Testis (tissue), 3 donors: ENCODE measurements around the gene TSC22D2. TPM values are rescaled to one million over a fixed set of nuclear protein-coding genes. Genes with fewer than 3 reads are reported as not detected.

ENCODE experiments used
- DNase-seq: peaks from one replicate; pipeline ENCODE4 v3.0.0-alpha.2; 2019
- H3K27ac ChIP-seq, 2 donors: fragments of 200-600 bp; sonication (generic); one replicate each; pipeline ENCODE4 v1.5.1; 2019
- H3K27me3 ChIP-seq: fragments of 200-600 bp; sonication (generic); one replicate; pipeline ENCODE4 v1.5.1; 2019
- H3K36me3 ChIP-seq: fragments of 200-600 bp; sonication (generic); one replicate; pipeline ENCODE4 v1.5.1; 2017; ENCODE audit warnings: low read depth; ENCODE audit errors: missing control alignments
- H3K4me1 ChIP-seq: fragments of 200-600 bp; sonication (generic); one replicate; pipeline ENCODE4 v1.5.1; 2019
- H3K4me3 ChIP-seq, 2 donors: fragments of 200-600 bp; sonication (generic); one replicate each; pipeline ENCODE4 v1.5.1; 2017 to 2019
- H3K9me3 ChIP-seq: fragments of 200-600 bp; sonication (generic); one replicate; pipeline ENCODE4 v1.5.1; 2017
- POLR2A ChIP-seq: fragments of 450-650 bp; IDR thresholded peaks from one replicate; pipeline ENCODE4 v1.6.1; 2017; ENCODE audit warnings: antibody characterized with exemption, mild to moderate bottlenecking, moderate library complexity
- WGBS, 2 donors: methylation state at CpG; one replicate each; pipeline ENCODE4 v1.1.5; 2018; 5-methylcytosine and 5-hydroxymethylcytosine counted together
- intact Hi-C: fragments of 100-400 bp; cut with DNase I; formaldehyde crosslinking; loops from one replicate; pipeline ENCODE4 v1.15.1; 2023; ENCODE audit warnings: low total_unique reads
- polyA plus RNA-seq: library from polyadenylated mRNA; stranded (reverse); fragments of 350-450 nt; fragmentation: Illumina TruSeq; extraction: RNeasy Lipid Tissue Mini Kit (QIAGEN cat#74804); gene quantifications from one replicate; pipeline ENCODE4 v1.2.3, GENCODE V29; 2014; ENCODE audit warnings: low read depth, low replicate concordance; ENCODE audit not compliant: insufficient read depth
- total RNA-seq, 2 donors: library from RNA; depleted of rRNA; stranded (reverse); fragments of >200 nt; gene quantifications; one replicate each; pipeline ENCODE4 v1.2.3, GENCODE V29; 2016
- TF ChIP-seq, protein P1 (sequence below), 3 experiments: fragments of 450-650 bp in 2 of 3; fragments of 200-600 bp in 1 of 3; sonication (generic) in 1 of 3; IDR thresholded peaks; one replicate each; pipeline ENCODE4 v1.5.1; 2016 to 2019; ENCODE audit warnings: antibody characterized with exemption in 3 of 3, mild to moderate bottlenecking in 2 of 3, moderate library complexity in 1 of 3

Gene TSC22D2
- total and polyA plus RNA-seq, 3 donors from 2014 or later, result 37.7 to 47.0 (median 43.7) TPM

DNA sequence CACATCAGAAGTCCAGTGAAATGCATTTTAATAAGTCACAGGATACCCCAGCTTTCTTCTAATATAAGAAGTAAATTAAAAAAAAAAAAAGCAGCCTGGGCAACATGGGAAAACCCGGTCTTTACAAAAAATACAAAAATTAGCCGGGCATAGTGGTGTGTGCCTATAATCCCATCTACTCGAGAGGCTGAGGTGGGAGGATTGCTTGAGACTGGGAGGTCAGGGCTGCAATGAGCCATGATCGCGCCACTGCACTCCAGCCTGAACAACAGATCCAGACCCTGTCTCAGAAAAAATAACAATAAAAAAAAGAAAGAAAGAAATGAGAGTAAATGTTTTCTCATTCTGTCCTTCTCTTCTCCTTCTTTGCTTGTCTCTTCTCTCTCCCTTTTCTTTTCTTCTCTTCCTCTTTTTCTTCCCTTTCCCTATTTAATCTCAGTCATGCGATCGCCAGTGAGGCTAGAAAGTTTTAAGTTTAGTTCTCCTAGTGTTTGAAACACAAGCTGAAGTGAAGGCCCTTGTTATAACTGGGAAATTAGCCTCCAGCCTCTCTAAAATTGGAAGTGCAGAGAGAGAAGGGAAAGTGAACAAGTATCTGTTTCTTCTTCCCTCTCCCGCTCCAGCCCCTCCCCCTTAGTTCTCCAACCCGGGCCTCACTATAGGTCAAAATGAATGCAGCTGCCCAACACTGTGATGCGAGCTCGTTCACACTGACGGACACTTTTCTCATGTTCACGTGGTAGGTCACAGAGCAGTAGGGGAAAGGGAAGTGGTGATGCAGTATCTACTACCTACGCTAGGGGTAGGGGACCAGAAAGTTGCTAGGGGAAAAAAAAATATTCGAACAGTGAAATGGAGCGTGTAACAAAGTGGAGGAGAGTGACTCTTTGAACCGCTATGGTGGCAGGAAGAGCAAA, 23.5 kb upstream of the TSC22D2 start:
- intact Hi-C loops, result no loop called here
- H3K27ac ChIP-seq, result no peak overlapping the region
- H3K4me3 ChIP-seq, result no peak overlapping the region
- 50 to 56% methylated on average over 17 of the region's 17 CpGs for WGBS, 2 donors
- no peaks in the 10 kb centered on the region for H3K27me3 ChIP-seq
- peak; percentile 46 for DNase-seq
- no peaks in the 10 kb centered on the region for H3K9me3 ChIP-seq
- TF ChIP-seq, protein P1, sequence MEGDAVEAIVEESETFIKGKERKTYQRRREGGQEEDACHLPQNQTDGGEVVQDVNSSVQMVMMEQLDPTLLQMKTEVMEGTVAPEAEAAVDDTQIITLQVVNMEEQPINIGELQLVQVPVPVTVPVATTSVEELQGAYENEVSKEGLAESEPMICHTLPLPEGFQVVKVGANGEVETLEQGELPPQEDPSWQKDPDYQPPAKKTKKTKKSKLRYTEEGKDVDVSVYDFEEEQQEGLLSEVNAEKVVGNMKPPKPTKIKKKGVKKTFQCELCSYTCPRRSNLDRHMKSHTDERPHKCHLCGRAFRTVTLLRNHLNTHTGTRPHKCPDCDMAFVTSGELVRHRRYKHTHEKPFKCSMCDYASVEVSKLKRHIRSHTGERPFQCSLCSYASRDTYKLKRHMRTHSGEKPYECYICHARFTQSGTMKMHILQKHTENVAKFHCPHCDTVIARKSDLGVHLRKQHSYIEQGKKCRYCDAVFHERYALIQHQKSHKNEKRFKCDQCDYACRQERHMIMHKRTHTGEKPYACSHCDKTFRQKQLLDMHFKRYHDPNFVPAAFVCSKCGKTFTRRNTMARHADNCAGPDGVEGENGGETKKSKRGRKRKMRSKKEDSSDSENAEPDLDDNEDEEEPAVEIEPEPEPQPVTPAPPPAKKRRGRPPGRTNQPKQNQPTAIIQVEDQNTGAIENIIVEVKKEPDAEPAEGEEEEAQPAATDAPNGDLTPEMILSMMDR (IDR thresholded peaks at IDR 0.05), result no peak
- TF ChIP-seq POLR2A, result no peak
- H3K36me3 ChIP-seq, result no peaks in the 10 kb centered on the region
- no peaks in the 10 kb centered on the region for H3K4me1 ChIP-seq

DNA sequence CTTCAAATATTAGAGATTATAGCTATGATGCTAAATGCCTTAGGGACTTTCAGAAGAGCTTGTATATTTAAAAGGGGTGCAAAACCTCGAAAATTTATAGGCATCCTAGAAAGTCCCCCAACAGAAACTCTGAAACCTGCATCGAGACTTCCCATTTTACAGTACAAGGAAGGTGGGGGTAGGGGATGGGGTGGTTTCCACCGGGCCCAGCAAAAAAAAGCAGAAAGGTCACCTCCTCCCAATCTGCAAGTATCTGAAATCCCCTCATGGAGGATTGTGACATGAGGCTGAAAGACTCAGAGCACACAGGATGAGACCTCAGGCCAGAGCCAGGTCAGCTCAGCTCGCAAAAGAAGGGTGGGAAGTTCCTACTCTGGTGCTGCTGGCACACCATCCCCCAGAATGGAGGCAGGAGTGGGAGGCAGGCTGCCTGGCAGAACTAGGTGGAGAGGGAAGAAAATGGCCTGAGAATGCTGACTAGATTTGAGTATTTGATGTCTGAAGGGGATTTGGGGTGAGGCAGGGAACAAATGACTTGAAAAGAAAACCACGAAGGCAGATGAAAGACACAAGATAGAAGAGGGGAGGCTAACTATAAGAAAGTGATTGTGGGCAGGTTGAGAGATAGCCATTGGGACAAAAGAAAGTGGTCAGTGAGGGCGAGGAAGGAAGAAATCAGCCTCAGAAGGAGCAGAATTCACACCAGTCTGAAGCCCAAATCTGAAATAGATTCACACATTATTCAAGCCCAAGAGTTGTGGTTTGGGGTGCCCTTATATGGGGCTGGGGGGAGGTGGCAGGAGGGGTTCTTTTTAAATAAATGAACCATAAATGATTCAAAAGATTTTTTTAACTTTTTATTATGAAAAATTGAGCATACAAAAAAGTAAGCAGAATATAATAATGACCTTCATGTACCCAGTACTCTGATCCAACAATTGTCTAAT, 22.5 kb upstream of the TSC22D2 start:
- no peak overlapping the region for H3K4me3 ChIP-seq
- H3K27ac ChIP-seq, result no peak overlapping the region
- H3K27me3 ChIP-seq, result no peaks in the 10 kb centered on the region
- no peaks in the 10 kb centered on the region for H3K9me3 ChIP-seq
- no peaks in the 10 kb centered on the region for H3K4me1 ChIP-seq
- no peaks in the 10 kb centered on the region for H3K36me3 ChIP-seq
- 75 to 78% methylated on average over 6 of the region's 6 CpGs for WGBS, 2 donors
- TF ChIP-seq POLR2A, result no peak
- TF ChIP-seq, protein P1 (IDR thresholded peaks at IDR 0.05), result no peak
- DNase-seq, result no peak
- intact Hi-C loops, result no loop called here

DNA sequence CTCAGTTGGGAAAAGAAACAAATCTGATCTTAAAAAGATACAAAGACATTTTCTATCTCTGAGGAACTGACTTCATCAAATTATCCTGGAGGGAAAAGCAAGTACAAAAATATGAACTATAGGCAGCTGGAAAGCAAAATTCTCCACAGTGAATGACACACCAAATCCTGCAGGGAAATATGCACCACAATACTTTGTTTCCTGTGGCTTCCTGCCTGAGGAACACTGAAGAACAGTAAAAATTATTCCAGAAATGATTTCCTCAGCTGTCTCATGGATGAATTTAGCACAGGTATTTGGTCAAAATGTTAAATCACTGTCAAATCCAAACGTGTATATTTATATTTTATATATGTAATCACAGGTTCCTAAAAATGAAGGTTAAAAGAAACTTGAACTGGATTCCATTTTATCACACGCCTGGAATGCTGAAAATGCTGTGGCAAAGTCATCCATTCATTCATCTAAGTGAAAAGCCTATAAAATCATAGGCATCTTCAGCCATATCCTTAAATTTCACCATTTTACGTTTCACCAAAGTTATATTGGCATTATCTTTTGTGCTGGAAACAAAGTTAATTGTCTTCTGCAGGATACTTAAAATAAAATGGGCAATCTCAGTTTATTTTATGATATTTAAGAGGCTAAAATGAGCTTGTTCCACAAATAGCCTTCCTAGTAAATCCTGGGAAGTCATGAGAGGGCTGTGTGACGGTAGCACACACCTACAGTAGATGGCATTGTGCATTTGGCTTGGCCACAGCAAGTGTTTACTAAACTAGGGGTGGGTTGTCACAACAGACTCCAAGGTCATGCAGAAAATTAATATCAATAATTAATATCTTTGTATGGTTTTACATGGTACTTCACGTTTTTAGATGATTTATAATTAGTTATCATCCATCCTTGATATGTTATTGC, 19.3 kb upstream of the TSC22D2 start:
- intact Hi-C loops, result no loop called here
- no peak for DNase-seq
- no peaks in the 10 kb centered on the region for H3K36me3 ChIP-seq
- TF ChIP-seq POLR2A, result no peak
- TF ChIP-seq, protein P1 (IDR thresholded peaks at IDR 0.05), result no peak
- no peak overlapping the region for H3K4me3 ChIP-seq
- H3K4me1 ChIP-seq, result no peaks in the 10 kb centered on the region
- H3K27me3 ChIP-seq, result no peaks in the 10 kb centered on the region
- no peak overlapping the region for H3K27ac ChIP-seq
- WGBS, 2 donors, result 81 to 86% methylated on average over 5 of the region's 5 CpGs
- H3K9me3 ChIP-seq, result no peaks in the 10 kb centered on the region

- no peak overlapping the region for H3K27ac ChIP-seq
- H3K36me3 ChIP-seq, result no peaks in the 10 kb centered on the region
- H3K4me1 ChIP-seq, result no peaks in the 10 kb centered on the region
- DNase-seq, result no peak
- H3K4me3 ChIP-seq, result no peak overlapping the region
- no peak for TF ChIP-seq POLR2A
- TF ChIP-seq, protein P1 (IDR thresholded peaks at IDR 0.05), result no peak
- no peaks in the 10 kb centered on the region for H3K9me3 ChIP-seq
- no peaks in the 10 kb centered on the region for H3K27me3 ChIP-seq
- intact Hi-C loops, result no loop called here
Measured at GRCh38 chr3:150390087-150390486, 18.0 kb upstream of the TSC22D2 start.
